ENCODE data around the gene SH3BGRL.

Gene SH3BGRL

GRCh38 chrX:81201671-81202455 is at the start of gene SH3BGRL, which contains the start of gene HMGN5:
Gene SH3BGRL, plus strand, starts transcription at chrX:81202102. Its CDS starts 99 bp downstream, at chrX:81202201.
Gene HMGN5, minus strand, starts transcription at chrX:81201913. Its CDS starts 80,364 bp downstream, at chrX:81121549.
- peak; percentile 6 to 51 for DNase-seq (ENCODE audit: low read depth in 1 of 2, low spot score in 1 of 2)

GRCh38 chrX:81168391-81168790 is 33.5 kb upstream of the SH3BGRL start:
- no peak for DNase-seq (ENCODE audit: low read depth in 1 of 2, low spot score in 1 of 2)

GRCh38 chrX:81174286-81174685 is 27.6 kb upstream of the SH3BGRL start:
- DNase-seq (ENCODE audit: low read depth in 1 of 2, low spot score in 1 of 2) = no peak

- DNase-seq (ENCODE audit: low read depth in 1 of 2, low spot score in 1 of 2) = no peak
Measured at GRCh38 chrX:81195259-81195658, 6.6 kb upstream of the SH3BGRL start.

- DNase-seq (ENCODE audit: low read depth in 1 of 2, low spot score in 1 of 2) = peak in 1 of 2 donors; percentile 46
Measured at GRCh38 chrX:81195712-81196111, 6.2 kb upstream of the SH3BGRL start.

GRCh38 chrX:81201071-81201470 is 831 bp upstream of the SH3BGRL start:
- no peak for DNase-seq (ENCODE audit: low read depth in 1 of 2, low spot score in 1 of 2)

- no peak for DNase-seq (ENCODE audit: low read depth in 1 of 2, low spot score in 1 of 2)
Measured at GRCh38 chrX:81202456-81202819, 536 bp downstream of the SH3BGRL start.

GRCh38 chrX:81202943-81203342 is 1.0 kb downstream of the SH3BGRL start:
- no peak for DNase-seq (ENCODE audit: low read depth in 1 of 2, low spot score in 1 of 2)

GRCh38 chrX:81205551-81205950 is 3.6 kb downstream of the SH3BGRL start:
- no peak for DNase-seq (ENCODE audit: low read depth in 1 of 2, low spot score in 1 of 2)

- DNase-seq (ENCODE audit: low read depth in 1 of 2, low spot score in 1 of 2) = no peak
Measured at GRCh38 chrX:81206476-81206875, 4.6 kb downstream of the SH3BGRL start.

- no peak for DNase-seq (ENCODE audit: low read depth in 1 of 2, low spot score in 1 of 2)
Measured at GRCh38 chrX:81208916-81209315, 7.0 kb downstream of the SH3BGRL start.

GRCh38 chrX:81215685-81216084 is 13.8 kb downstream of the SH3BGRL start:
- no peak for DNase-seq (ENCODE audit: low read depth in 1 of 2, low spot score in 1 of 2)

- DNase-seq (ENCODE audit: low read depth in 1 of 2, low spot score in 1 of 2) = no peak
Measured at GRCh38 chrX:81229229-81229628, 27.3 kb downstream of the SH3BGRL start.

GRCh38 chrX:81229901-81230300 is 28.0 kb downstream of the SH3BGRL start:
- no peak for DNase-seq (ENCODE audit: low read depth in 1 of 2, low spot score in 1 of 2)

GRCh38 chrX:81231476-81231875 is 29.6 kb downstream of the SH3BGRL start:
- DNase-seq (ENCODE audit: low read depth in 1 of 2, low spot score in 1 of 2) = no peak

- no peak for DNase-seq (ENCODE audit: low read depth in 1 of 2, low spot score in 1 of 2)
Measured at GRCh38 chrX:81232218-81232617, 30.3 kb downstream of the SH3BGRL start.

- no peak for DNase-seq (ENCODE audit: low read depth in 1 of 2, low spot score in 1 of 2)
Measured at GRCh38 chrX:81237516-81237915, 35.6 kb downstream of the SH3BGRL start.

GRCh38 chrX:81238166-81238565 is 36.3 kb downstream of the SH3BGRL start:
- DNase-seq (ENCODE audit: low read depth in 1 of 2, low spot score in 1 of 2) = no peak

- no peak for DNase-seq (ENCODE audit: low read depth in 1 of 2, low spot score in 1 of 2)
Measured at GRCh38 chrX:81240701-81241331, 38.9 kb downstream of the SH3BGRL start.

GRCh38 chrX:81241753-81242152 is 39.9 kb downstream of the SH3BGRL start:
- DNase-seq (ENCODE audit: low read depth in 1 of 2, low spot score in 1 of 2) = no peak

- DNase-seq (ENCODE audit: low read depth in 1 of 2, low spot score in 1 of 2) = no peak
Measured at GRCh38 chrX:81255876-81256275, 54.0 kb downstream of the SH3BGRL start.

GRCh38 chrX:81257817-81258216 is 55.9 kb downstream of the SH3BGRL start:
- DNase-seq (ENCODE audit: low read depth in 1 of 2, low spot score in 1 of 2) = no peak
